DMS 273 (cell line): ENCODE data around the gene CACNG6.
"Not testable (repeated sequence)": the region's sequence is repeated elsewhere in the genome, so short reads cannot be mapped to it uniquely, and the experiment has no call there.

ENCODE experiments used
- DNase-seq: peaks from one replicate; lab custom pipeline; 2025; ENCODE audit not compliant: unreplicated experiment; lab: John Stamatoyannopoulos, UW

The CACNG6 gene, protein sequence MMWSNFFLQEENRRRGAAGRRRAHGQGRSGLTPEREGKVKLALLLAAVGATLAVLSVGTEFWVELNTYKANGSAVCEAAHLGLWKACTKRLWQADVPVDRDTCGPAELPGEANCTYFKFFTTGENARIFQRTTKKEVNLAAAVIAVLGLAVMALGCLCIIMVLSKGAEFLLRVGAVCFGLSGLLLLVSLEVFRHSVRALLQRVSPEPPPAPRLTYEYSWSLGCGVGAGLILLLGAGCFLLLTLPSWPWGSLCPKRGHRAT

GRCh38 chr19:53991224-53992113 is at the start of gene CACNG6:
TSS of gene CACNG6 (plus strand) at chr19:53991637. CDS start at chr19:53992878, 1,241 bp downstream.
- DNase-seq: peak; percentile 44

DNA sequence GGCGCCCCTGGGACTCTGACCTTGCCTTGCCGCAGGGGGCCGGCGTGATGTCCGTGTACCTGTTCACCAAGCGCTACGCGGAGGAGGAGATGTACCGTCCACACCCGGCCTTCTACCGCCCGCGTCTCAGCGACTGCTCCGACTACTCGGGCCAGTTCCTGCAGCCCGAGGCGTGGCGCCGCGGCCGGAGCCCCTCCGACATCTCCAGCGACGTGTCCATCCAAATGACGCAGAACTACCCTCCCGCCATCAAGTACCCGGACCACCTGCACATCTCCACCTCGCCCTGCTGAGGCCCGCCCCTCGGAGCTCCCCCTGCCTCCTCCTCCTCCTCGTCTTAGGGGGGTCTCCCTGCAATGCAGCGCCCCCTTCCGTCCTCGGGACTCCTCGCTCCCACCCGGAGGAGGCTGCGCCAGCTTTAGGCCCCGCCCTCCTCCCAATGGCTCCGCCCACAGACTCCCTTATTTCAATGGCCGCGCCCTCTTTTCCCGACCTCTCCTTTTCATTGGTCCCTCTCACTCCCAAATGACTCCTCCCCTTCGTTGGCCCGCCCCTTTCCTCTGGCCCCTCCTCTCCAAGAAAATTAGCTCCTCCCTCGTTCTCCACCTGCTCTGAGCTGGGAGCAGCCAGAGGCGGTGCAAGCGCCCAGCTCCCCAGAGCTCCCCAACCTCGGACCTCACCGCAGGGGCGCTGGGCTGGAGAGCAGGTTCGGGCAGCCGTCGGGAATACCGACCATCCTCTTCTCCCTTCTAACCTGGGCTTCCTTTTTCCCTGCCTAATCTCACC is 49.2 kb upstream of the CACNG6 start:
- peak; percentile 15 for DNase-seq

GRCh38 chr19:53944416-53944815 is 47.0 kb upstream of the CACNG6 start:
- no peak for DNase-seq

DNA sequence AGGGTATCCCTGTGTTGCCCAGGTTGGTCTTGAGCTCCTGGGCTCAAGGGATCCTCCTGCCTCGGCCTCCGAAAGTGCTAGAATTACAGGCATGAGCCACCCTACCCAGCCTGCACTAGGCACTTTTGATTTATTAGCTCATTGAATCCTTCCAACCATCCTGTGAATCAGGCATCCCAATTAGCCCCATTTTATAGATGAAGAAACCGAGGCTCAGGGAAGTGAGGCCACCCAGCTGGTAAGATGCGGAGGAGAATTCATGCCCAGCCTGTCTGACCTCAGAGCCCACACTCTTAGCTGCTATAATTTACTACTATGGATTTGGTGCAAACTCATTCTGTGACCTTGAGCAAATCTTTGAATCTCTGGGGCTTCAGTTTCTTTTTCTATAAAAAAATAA is 46.5 kb upstream of the CACNG6 start:
- DNase-seq: no peak

- peak; percentile 27 for DNase-seq
Measured at GRCh38 chr19:53945441-53945840, 46.0 kb upstream of the CACNG6 start.

DNA sequence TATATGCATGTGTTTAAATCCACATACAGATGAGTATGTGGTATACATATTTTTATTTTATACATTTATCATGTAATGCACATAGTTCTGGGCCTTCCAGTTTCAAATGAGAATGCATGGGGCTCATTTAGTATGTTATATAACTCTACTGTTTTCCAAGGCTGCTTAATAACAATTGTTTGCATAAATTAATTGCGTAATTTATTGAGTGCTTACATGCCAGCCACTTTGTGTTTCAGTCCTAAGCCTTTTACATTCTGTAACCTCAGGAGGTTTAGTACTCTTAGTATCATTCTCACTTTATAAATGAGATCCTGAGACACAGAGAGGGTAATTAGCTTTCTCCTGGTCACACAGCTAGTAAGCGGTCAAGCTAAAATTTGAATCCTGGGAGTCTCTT is 45.4 kb upstream of the CACNG6 start:
- no peak for DNase-seq

DNA sequence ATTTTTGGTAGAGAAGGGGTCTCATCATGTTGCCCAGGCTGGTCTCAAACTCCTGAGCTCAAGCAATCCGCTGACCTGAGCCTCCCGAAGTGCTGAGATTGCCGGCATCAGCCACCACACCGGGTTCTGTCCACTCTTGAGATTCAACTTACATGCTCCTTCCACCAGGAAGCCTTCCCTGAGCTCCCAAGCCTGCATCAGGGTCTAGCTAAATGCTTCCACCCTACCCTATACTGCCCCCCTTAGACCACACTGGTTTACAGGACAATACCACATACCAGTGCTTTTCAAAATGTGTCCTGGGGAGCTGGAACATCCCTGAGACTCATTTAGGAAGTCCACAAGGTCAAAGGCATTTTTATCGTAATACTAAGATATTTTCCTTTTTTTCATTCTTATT is 43.8 kb upstream of the CACNG6 start:
- no peak for DNase-seq

- DNase-seq: not testable (repeated sequence)
Measured at GRCh38 chr19:53948611-53949010, 42.8 kb upstream of the CACNG6 start.

GRCh38 chr19:53951436-53951835 is 40.0 kb upstream of the CACNG6 start:
- DNase-seq: no peak

- DNase-seq: no peak
Measured at GRCh38 chr19:53951947-53952346, 39.5 kb upstream of the CACNG6 start.

GRCh38 chr19:53953383-53953782 is 38.1 kb upstream of the CACNG6 start:
- DNase-seq: no peak

GRCh38 chr19:53957448-53958167 is 33.8 kb upstream of the CACNG6 start:
- no peak for DNase-seq

DNA sequence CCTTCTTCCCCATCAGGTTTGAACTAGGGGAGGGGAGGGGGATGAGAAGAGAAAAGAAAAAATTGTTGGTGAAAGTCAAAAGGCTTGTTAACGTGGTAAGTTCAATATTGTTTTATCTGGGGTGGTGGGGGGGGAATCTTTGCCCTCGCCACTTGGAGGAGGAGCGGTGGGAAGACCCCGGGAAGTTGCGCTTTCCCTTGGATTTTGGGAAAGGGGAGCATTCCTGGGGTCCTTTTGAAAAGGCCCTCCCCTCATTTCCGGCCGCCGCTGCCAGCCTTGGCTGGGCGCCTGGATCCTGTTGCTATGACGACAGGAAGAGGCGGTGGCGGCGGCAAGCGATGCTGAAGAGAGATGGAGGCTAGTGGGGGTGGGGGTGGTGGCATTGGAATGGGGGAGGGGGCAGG is 33.3 kb upstream of the CACNG6 start:
- DNase-seq: peak; percentile 53

GRCh38 chr19:53958823-53959757 is 32.3 kb upstream of the CACNG6 start:
- no peak for DNase-seq

- no peak for DNase-seq
Measured at GRCh38 chr19:53960187-53960586, 31.2 kb upstream of the CACNG6 start.

DNA sequence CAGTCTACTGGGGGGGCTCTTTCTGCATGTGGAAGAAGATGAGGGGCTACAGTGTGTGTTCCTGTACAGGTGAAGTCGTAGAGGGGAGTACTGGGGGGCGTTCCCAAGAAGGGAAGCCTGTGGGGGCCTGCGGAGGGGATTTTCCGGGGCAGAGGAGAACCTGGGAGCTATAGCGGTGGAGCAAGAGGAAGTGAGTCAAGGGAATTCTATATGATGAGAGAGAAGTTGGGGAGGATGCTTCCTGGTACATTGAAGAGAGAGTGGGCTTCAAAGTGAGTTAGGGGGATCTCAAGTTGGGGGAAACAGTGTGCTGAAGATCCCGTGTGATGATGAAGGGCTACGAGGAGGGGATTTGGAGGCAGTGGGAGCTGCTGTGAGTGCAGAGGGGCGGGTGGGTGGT is 30.6 kb upstream of the CACNG6 start:
- DNase-seq: no peak

GRCh38 chr19:53961523-53962356 is 29.7 kb upstream of the CACNG6 start:
- no peak for DNase-seq

DNA sequence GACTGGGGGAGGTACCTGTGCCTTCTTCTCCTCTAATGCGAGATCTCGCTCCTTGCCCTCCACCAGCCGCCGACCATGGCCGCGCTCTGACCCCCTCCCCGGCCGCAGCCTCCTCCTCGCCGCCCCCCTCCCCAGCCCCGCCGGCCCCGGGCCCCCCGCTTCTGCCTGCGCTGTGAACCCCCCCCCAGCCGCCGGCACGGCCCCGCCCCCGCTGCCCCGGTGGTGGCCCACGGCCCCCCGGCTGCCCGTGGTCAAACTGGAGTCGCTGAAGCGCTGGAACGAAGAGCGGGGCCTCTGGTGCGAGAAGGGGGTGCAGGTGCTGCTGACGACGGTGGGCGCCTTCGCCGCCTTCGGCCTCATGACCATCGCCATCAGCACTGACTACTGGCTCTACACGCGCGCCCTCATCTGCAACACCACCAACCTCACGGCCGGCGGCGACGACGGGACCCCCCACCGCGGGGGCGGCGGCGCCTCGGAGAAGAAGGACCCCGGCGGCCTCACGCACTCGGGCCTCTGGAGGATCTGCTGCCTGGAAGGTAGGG is 28.5 kb upstream of the CACNG6 start, which contains the start of gene CACNG8:
CACNG8 (plus strand) TSS at position 51 of the 545 bp plus-strand sequence.
- DNase-seq: no peak
